ENCODE data around the gene DOCK8.

DOCK8 gene

DNA sequence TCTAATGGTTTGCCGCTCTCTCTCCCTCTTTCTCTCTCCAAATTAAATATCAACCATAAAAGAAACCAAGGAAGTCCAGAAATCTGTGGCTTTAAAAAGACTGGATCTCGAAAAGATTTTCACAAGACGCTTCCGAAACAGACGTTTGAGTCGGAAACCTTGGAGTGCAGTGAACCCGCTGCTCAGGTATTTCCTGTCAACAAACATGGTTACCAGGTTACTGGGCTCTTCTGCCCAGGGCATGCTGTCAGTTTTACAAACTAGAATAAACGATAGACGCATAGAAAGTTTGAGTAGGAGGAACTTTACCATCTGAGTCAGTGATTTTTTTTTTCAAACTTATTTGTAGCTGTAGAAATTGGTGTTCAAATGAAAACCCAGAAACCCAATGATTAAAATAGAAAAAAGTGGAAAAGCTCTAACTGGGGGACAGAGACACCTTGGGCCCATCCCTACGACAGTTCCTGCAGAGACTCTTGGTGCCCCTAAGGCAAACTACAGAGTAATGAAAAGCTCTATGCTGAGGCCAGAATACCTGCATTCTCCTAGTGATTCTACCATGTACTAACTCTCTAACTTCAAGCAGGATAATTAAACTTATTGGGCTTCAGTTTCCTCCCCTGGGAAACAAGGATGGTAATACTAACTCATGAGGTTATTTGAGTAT lies 90.0 kb downstream of the DOCK8 start:
- Histone ChIP-seq H3K9ac (ENCODE audit: low read length in 5 of 5) (no peak overlapping the region), H3K27me3 (ENCODE audit: control insufficient read depth in 5 of 5, insufficient read depth in 4 of 5, low read length in 5 of 5) (no peaks in the 10 kb centered on the region), H3K4me1 (ENCODE audit: control insufficient read depth in 5 of 5, insufficient read depth in 5 of 5, low read length in 5 of 5) (no peaks in the 10 kb centered on the region), H3K36me3 (ENCODE audit: control insufficient read depth in 5 of 5, insufficient read depth in 5 of 5, low read length in 5 of 5) (peaks cover 0 to 16% (median 7%) of the 10 kb centered on the region in 5 donors), H3K27ac (ENCODE audit: low read depth, low read length) (no peak overlapping the region), H3K4me3 (ENCODE audit: low read depth in 1 of 5, low read length in 5 of 5) (no peak overlapping the region), H3K9me3 (ENCODE audit: control insufficient read depth in 5 of 5, low read length in 5 of 5) (no peaks in the 10 kb centered on the region)

DNA sequence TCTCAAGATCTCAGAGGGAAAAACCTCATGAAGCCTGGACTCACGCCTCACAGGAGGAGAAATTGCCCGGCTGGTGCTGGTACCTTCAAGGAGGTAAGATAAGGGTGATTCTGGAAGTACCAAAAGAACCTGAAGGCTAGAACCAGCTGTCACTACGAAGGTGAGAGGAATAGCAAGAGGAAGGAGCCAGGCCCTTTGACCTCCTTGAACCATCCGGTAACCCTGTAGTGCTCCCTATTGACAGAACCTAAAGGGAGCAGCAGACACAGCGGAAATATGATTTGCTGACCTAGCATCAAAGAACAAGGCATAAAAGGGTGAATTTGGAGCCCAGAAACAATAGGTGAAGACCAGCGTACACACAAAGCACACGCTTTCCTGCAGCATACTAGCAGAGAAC lies 92.2 kb downstream of the DOCK8 start:
- Histone ChIP-seq H3K9ac (ENCODE audit: low read length in 5 of 5) (no peak overlapping the region), H3K36me3 (ENCODE audit: control insufficient read depth in 5 of 5, insufficient read depth in 5 of 5, low read length in 5 of 5) (peaks cover 2 to 19% (median 9%) of the 10 kb centered on the region in 5 donors), H3K4me3 (ENCODE audit: low read depth in 1 of 5, low read length in 5 of 5) (no peak overlapping the region), H3K4me1 (ENCODE audit: control insufficient read depth in 5 of 5, insufficient read depth in 5 of 5, low read length in 5 of 5) (no peaks in the 10 kb centered on the region), H3K27me3 (ENCODE audit: control insufficient read depth in 5 of 5, insufficient read depth in 4 of 5, low read length in 5 of 5) (no peaks in the 10 kb centered on the region), H3K9me3 (ENCODE audit: control insufficient read depth in 5 of 5, low read length in 5 of 5) (no peaks in the 10 kb centered on the region), H3K27ac (ENCODE audit: low read depth, low read length) (no peak overlapping the region)

DNA sequence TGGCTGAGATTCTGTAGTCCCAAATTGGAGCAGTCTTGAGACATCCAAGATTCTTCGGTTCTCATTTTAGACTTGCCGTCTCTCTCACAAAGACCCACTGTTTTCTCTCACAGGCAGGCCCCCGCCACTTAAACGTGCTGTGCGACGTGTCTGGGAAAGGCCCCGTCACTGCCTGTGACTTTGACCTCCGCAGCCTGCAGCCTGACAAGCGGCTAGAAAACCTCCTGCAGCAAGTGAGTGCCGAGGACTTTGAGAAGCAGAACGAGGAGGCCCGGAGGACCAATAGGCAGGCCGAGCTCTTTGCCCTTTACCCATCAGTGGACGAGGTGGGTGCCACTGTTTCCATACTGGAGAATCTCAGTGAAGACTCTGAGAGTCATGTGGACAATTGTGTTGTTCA lies 97.2 kb downstream of the DOCK8 start:
- Histone ChIP-seq H3K27ac (ENCODE audit: low read depth, low read length) (no peak overlapping the region), H3K9ac (ENCODE audit: low read length in 5 of 5) (no peak overlapping the region), H3K4me1 (ENCODE audit: control insufficient read depth in 5 of 5, insufficient read depth in 5 of 5, low read length in 5 of 5) (no peaks in the 10 kb centered on the region), H3K27me3 (ENCODE audit: control insufficient read depth in 5 of 5, insufficient read depth in 4 of 5, low read length in 5 of 5) (no peaks in the 10 kb centered on the region), H3K36me3 (ENCODE audit: control insufficient read depth in 5 of 5, insufficient read depth in 5 of 5, low read length in 5 of 5) (peaks cover 6 to 37% (median 20%) of the 10 kb centered on the region in 5 donors), H3K9me3 (ENCODE audit: control insufficient read depth in 5 of 5, low read length in 5 of 5) (no peaks in the 10 kb centered on the region), H3K4me3 (ENCODE audit: low read depth in 1 of 5, low read length in 5 of 5) (no peak overlapping the region)

DNA sequence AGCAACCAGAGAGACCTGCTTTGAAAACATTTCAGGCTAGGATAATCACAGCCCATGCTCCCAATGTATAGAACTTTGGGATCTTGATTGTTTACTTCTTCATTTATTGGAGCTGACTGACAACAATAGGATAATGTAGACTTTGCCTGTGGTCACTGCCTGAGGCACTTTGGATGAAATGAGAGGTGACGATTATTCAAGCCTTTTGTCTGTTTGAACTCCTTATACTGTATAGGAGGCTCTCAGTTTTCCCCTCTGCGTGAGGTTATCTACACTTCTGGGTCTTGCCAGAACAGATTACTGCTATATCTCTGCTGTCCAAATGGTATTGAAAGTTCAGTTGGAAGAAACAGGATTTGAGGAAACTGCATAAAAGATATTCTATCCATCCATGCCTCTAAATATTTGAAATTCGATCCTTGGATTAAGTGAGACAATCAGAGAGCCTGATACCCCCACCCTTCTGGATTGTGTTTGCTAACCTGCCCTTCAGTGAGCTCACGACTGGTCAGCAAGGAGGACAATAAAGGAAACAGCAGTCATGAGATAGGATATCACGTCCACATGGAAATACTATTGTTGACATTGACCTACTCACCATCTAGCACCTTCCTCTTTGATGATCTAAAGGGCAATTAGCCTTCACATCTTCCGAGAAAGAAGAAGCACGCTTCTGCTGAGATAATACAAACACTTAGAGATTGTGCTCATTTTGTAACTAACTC lies 98.1 kb downstream of the DOCK8 start:
- no peak overlapping the region for H3K27ac ChIP-seq (ENCODE audit: low read depth, low read length)
- no peaks in the 10 kb centered on the region for H3K9me3 ChIP-seq (ENCODE audit: control insufficient read depth in 5 of 5, low read length in 5 of 5)
- H3K9ac ChIP-seq (ENCODE audit: low read length in 5 of 5) = no peak overlapping the region
- no peaks in the 10 kb centered on the region for H3K4me1 ChIP-seq (ENCODE audit: control insufficient read depth in 5 of 5, insufficient read depth in 5 of 5, low read length in 5 of 5)
- H3K4me3 ChIP-seq (ENCODE audit: low read depth in 1 of 5, low read length in 5 of 5) = no peak overlapping the region
- peaks cover 9 to 40% (median 26%) of the 10 kb centered on the region in 5 donors for H3K36me3 ChIP-seq (ENCODE audit: control insufficient read depth in 5 of 5, insufficient read depth in 5 of 5, low read length in 5 of 5)
- no peaks in the 10 kb centered on the region for H3K27me3 ChIP-seq (ENCODE audit: control insufficient read depth in 5 of 5, insufficient read depth in 4 of 5, low read length in 5 of 5)

DNA sequence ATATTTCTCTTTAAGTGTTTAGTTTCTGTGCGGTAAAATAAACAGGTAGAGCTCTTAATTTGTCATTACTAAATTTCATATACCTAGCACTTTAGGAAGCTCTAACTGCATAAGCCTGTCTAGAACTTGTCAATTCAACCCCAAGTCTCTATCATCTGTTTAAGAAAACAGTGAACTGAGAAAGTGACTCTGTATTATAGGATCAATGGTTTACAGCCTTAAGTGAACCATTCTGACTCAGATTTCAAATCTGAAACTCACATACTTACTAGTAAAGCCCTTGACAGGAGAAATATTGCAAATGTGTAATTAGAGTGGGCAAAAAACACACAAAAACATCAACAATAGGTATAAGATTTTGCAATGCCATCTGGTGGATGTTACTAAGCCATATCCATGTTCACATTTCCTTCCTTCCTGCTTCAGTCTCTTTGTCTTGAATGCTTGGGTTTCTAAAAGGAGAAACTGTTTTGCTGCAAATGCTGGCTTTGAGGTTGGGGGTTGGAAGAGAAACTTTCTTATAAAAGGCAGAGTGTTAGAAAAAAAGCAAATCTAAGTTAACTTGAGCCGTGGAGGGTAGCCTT lies 101.8 kb downstream of the DOCK8 start:
- Histone ChIP-seq H3K4me1 (ENCODE audit: control insufficient read depth in 5 of 5, insufficient read depth in 5 of 5, low read length in 5 of 5) (no peaks in the 10 kb centered on the region), H3K27me3 (ENCODE audit: control insufficient read depth in 5 of 5, insufficient read depth in 4 of 5, low read length in 5 of 5) (no peaks in the 10 kb centered on the region), H3K4me3 (ENCODE audit: low read depth in 1 of 5, low read length in 5 of 5) (no peak overlapping the region), H3K36me3 (ENCODE audit: control insufficient read depth in 5 of 5, insufficient read depth in 5 of 5, low read length in 5 of 5) (peaks cover 9 to 46% (median 25%) of the 10 kb centered on the region in 5 donors), H3K9me3 (ENCODE audit: control insufficient read depth in 5 of 5, low read length in 5 of 5) (no peaks in the 10 kb centered on the region), H3K9ac (ENCODE audit: low read length in 5 of 5) (no peak overlapping the region), H3K27ac (ENCODE audit: low read depth, low read length) (no peak overlapping the region)

DNA sequence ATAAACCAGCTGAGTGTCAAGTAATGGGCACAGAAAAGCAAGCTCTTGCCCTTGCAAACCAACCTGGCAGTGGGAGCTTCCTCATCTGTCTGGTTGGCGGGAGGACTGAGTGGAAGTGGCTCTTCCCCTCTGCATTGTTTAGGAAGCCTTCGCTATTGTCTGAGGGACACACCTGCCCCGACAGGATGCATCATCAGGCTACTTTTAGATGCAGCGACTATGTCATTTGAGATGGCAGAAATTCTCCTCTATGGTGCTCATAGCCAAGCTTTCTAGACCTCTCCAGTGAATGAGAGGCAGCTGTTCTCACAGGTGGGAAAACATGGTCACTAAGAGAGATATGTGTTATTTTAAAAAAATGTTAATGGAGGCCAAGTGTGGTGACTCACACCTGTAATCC lies 104.0 kb downstream of the DOCK8 start:
- Histone ChIP-seq H3K9me3 (ENCODE audit: control insufficient read depth in 5 of 5, low read length in 5 of 5) (no peaks in the 10 kb centered on the region), H3K36me3 (ENCODE audit: control insufficient read depth in 5 of 5, insufficient read depth in 5 of 5, low read length in 5 of 5) (peaks cover 3 to 26% (median 11%) of the 10 kb centered on the region in 5 donors)

DNA sequence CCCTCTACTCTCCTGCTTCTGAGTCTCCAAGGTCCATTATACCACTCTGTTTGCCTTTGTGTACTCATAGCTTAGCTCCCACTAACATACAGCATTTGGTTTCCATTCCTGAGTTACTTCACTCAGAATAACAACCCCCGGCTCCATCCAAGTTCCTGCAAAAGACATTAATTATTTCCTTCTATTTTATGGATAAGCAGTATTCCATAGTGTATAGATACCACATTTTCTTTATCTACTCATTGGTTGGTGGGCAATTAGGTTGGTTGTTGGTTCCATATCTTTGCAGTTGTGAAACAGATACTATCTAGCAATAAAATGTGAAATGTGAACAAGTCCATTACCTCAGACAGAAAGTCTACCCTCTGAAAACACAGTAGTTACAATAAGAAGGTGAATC lies 110.3 kb downstream of the DOCK8 start:
- Histone ChIP-seq H3K27ac (ENCODE audit: low read depth, low read length) (no peak overlapping the region), H3K4me1 (ENCODE audit: control insufficient read depth in 5 of 5, insufficient read depth in 5 of 5, low read length in 5 of 5) (no peaks in the 10 kb centered on the region), H3K9me3 (ENCODE audit: control insufficient read depth in 5 of 5, low read length in 5 of 5) (no peaks in the 10 kb centered on the region), H3K4me3 (ENCODE audit: low read depth in 1 of 5, low read length in 5 of 5) (no peak overlapping the region), H3K36me3 (ENCODE audit: control insufficient read depth in 5 of 5, insufficient read depth in 5 of 5, low read length in 5 of 5) (peaks cover 7 to 26% (median 11%) of the 10 kb centered on the region in 5 donors), H3K9ac (ENCODE audit: low read length in 5 of 5) (no peak overlapping the region), H3K27me3 (ENCODE audit: control insufficient read depth in 5 of 5, insufficient read depth in 4 of 5, low read length in 5 of 5) (no peaks in the 10 kb centered on the region)

More for the DNA sequence above, 104.0 kb downstream of the DOCK8 start:
- H3K27ac ChIP-seq (ENCODE audit: low read depth, low read length) = no peak overlapping the region
- H3K4me1 ChIP-seq (ENCODE audit: control insufficient read depth in 5 of 5, insufficient read depth in 5 of 5, low read length in 5 of 5) = no peaks in the 10 kb centered on the region
- H3K9ac ChIP-seq (ENCODE audit: low read length in 5 of 5) = no peak overlapping the region
- H3K4me3 ChIP-seq (ENCODE audit: low read depth in 1 of 5, low read length in 5 of 5) = no peak overlapping the region
- H3K27me3 ChIP-seq (ENCODE audit: control insufficient read depth in 5 of 5, insufficient read depth in 4 of 5, low read length in 5 of 5) = no peaks in the 10 kb centered on the region

DNA sequence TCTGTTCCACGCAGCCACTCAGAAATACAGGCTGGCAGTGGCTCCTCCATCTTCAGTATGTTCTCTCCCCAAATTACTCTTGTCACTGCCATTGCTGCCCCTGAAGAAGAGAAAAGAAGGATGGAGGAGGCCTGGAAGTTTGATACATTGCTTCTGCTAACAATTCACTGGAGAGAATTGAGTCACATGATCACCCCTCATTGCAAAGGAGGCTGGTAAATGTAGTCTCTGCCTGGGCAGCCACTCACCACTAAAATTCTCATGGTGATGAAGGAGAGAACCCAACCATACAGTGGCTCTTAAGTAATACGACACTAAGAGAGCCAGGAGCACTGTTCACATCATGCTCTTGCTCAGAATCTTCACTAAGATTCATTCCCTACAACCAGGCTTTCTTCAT lies 112.0 kb downstream of the DOCK8 start:
- no peak overlapping the region for H3K27ac ChIP-seq (ENCODE audit: low read depth, low read length)
- no peaks in the 10 kb centered on the region for H3K9me3 ChIP-seq (ENCODE audit: control insufficient read depth in 5 of 5, low read length in 5 of 5)
- H3K27me3 ChIP-seq (ENCODE audit: control insufficient read depth in 5 of 5, insufficient read depth in 4 of 5, low read length in 5 of 5) = no peaks in the 10 kb centered on the region
- no peak overlapping the region for H3K4me3 ChIP-seq (ENCODE audit: low read depth in 1 of 5, low read length in 5 of 5)
- H3K36me3 ChIP-seq (ENCODE audit: control insufficient read depth in 5 of 5, insufficient read depth in 5 of 5, low read length in 5 of 5) = peaks cover 16 to 40% (median 20%) of the 10 kb centered on the region in 5 donors
- no peak overlapping the region for H3K9ac ChIP-seq (ENCODE audit: low read length in 5 of 5)
- no peaks in the 10 kb centered on the region for H3K4me1 ChIP-seq (ENCODE audit: control insufficient read depth in 5 of 5, insufficient read depth in 5 of 5, low read length in 5 of 5)

DNA sequence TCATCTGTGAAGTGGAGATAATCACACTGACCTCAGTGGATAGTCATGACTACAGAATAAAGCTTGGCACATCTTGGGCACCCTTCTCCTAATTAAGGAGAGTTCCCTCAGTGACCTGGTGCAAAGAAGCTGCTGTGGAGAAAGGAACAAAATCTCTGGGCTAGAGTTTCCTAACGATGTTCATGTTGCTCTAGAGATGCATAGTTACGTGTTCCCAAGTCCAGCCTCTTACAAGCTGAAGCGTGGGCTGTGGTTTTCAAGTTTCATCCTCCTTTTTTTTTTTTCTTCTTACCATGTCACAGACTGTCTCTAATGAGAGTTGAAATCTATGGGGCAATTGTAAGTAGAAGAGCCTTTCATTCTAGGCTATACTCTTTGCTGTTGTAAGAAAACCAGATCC lies 113.8 kb downstream of the DOCK8 start:
- Histone ChIP-seq H3K36me3 (ENCODE audit: control insufficient read depth in 5 of 5, insufficient read depth in 5 of 5, low read length in 5 of 5) (peaks cover 20 to 50% (median 23%) of the 10 kb centered on the region in 5 donors), H3K4me3 (ENCODE audit: low read depth in 1 of 5, low read length in 5 of 5) (no peak overlapping the region), H3K9ac (ENCODE audit: low read length in 5 of 5) (no peak overlapping the region), H3K4me1 (ENCODE audit: control insufficient read depth in 5 of 5, insufficient read depth in 5 of 5, low read length in 5 of 5) (no peaks in the 10 kb centered on the region), H3K27me3 (ENCODE audit: control insufficient read depth in 5 of 5, insufficient read depth in 4 of 5, low read length in 5 of 5) (no peaks in the 10 kb centered on the region), H3K9me3 (ENCODE audit: control insufficient read depth in 5 of 5, low read length in 5 of 5) (no peaks in the 10 kb centered on the region), H3K27ac (ENCODE audit: low read depth, low read length) (no peak overlapping the region)

DNA sequence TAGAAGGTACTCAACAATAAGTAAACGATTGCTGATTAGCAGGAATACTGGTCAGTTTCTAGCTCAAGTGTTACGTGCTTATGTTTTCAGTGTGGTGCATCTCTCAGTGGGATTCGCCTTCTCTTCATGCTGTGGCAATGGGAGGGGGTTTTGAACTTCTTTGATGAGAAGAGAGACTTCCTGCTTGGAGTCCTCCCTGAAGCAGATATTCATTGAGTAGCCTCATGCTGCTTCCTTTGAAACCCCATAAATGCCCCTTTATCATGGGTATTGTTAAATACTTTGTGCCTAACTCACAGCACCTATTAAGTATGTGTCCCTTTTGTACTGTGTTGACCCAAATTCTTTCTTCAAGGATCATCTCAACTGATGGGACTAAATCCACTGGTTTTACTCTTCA lies 116.5 kb downstream of the DOCK8 start:
- Histone ChIP-seq H3K36me3 (ENCODE audit: control insufficient read depth in 5 of 5, insufficient read depth in 5 of 5, low read length in 5 of 5) (peaks cover 30 to 64% (median 36%) of the 10 kb centered on the region in 5 donors), H3K27me3 (ENCODE audit: control insufficient read depth in 5 of 5, insufficient read depth in 4 of 5, low read length in 5 of 5) (no peaks in the 10 kb centered on the region), H3K9me3 (ENCODE audit: control insufficient read depth in 5 of 5, low read length in 5 of 5) (no peaks in the 10 kb centered on the region), H3K4me3 (ENCODE audit: low read depth in 1 of 5, low read length in 5 of 5) (no peak overlapping the region), H3K4me1 (ENCODE audit: control insufficient read depth in 5 of 5, insufficient read depth in 5 of 5, low read length in 5 of 5) (no peaks in the 10 kb centered on the region), H3K27ac (ENCODE audit: low read depth, low read length) (no peak overlapping the region), H3K9ac (ENCODE audit: low read length in 5 of 5) (no peak overlapping the region)
